H9 (cell line): ENCODE measurements around the gene VWA8. TPM values are rescaled to one million over a fixed set of nuclear protein-coding genes. Genes with fewer than 3 reads are reported as not detected.

Experiments
- DNase-seq: peaks from one replicate; pipeline ENCODE4 v3.0.0-alpha.2; 2017
- H2AFZ ChIP-seq: one replicate; pipeline ENCODE4 v1.6.1; 2013; ENCODE audit warnings: mild to moderate bottlenecking, low read length, control low read depth, moderate library complexity
- H2AK5ac ChIP-seq: 2 replicates; pipeline ENCODE4 v1.6.1; 2013; ENCODE audit warnings: low read length, control low read depth, mixed read lengths; ENCODE audit not compliant: insufficient read length
- H2BK120ac ChIP-seq: one replicate; pipeline ENCODE4 v1.6.1; 2013; ENCODE audit warnings: low read depth, mild to moderate bottlenecking, low read length, control low read depth, inconsistent platforms; ENCODE audit not compliant: poor library complexity, severe bottlenecking
- H2BK12ac ChIP-seq: 2 replicates; pipeline ENCODE4 v1.6.1; 2013; ENCODE audit warnings: low read length, control low read depth, mixed read lengths, low read depth; ENCODE audit not compliant: insufficient read length
- H2BK15ac ChIP-seq: 2 replicates; pipeline ENCODE4 v1.6.1; 2013; ENCODE audit warnings: low read depth, low read length, control low read depth
- H2BK20ac ChIP-seq: one replicate; pipeline ENCODE4 v1.6.1; 2013; ENCODE audit warnings: low read depth, mild to moderate bottlenecking, low read length, control low read depth, inconsistent platforms; ENCODE audit not compliant: poor library complexity, severe bottlenecking
- H2BK5ac ChIP-seq: 2 replicates; pipeline ENCODE4 v1.6.1; 2013; ENCODE audit warnings: low read length, control low read depth, mixed read lengths; ENCODE audit not compliant: insufficient read length
- H3K14ac ChIP-seq: 2 replicates; pipeline ENCODE4 v1.6.1; 2013; ENCODE audit warnings: low read length, control low read depth; ENCODE audit not compliant: insufficient read depth
- H3K18ac ChIP-seq: 2 replicates; pipeline ENCODE4 v1.6.1; 2013; ENCODE audit warnings: low read depth, mild to moderate bottlenecking, mixed read lengths, low read length, control low read depth; ENCODE audit not compliant: insufficient read length
- H3K23ac ChIP-seq: 2 replicates; pipeline ENCODE4 v1.6.1; 2013; ENCODE audit warnings: low read length, control low read depth, mixed read lengths, low read depth; ENCODE audit not compliant: insufficient read length
- H3K23me2 ChIP-seq: 2 replicates; pipeline ENCODE4 v1.6.1; 2013; ENCODE audit warnings: low read depth, mild to moderate bottlenecking, mixed read lengths, low read length, control low read depth; ENCODE audit not compliant: insufficient read length, poor library complexity, severe bottlenecking
- H3K27ac ChIP-seq: 2 replicates; pipeline ENCODE4 v1.5.1; 2013; ENCODE audit warnings: low read length, control low read depth, mixed read lengths, low read depth; ENCODE audit not compliant: insufficient read length
- H3K27me3 ChIP-seq: 2 replicates; pipeline ENCODE4 v1.6.1; 2013; ENCODE audit warnings: low read length, control low read depth, inconsistent platforms; ENCODE audit not compliant: insufficient read depth
- H3K4ac ChIP-seq: 2 replicates; pipeline ENCODE4 v1.6.1; 2013; ENCODE audit warnings: low read depth, mild to moderate bottlenecking, control low read depth, inconsistent platforms, low read length, moderate library complexity
- H3K4me1 ChIP-seq: 2 replicates; pipeline ENCODE4 v1.6.1; 2013; ENCODE audit warnings: low read length, control low read depth, inconsistent platforms; ENCODE audit not compliant: insufficient read depth
- H3K4me2 ChIP-seq: 2 replicates; pipeline ENCODE4 v1.6.1; 2013; ENCODE audit warnings: low read length, control low read depth, mixed read lengths; ENCODE audit not compliant: insufficient read length, insufficient read depth
- H3K56ac ChIP-seq: 2 replicates; pipeline ENCODE4 v1.6.1; 2013; ENCODE audit warnings: low read depth, mild to moderate bottlenecking, mixed read lengths, low read length, control low read depth; ENCODE audit not compliant: insufficient read length
- H3K79me1 ChIP-seq: 2 replicates; pipeline ENCODE4 v1.6.1; 2013; ENCODE audit warnings: low read depth, mild to moderate bottlenecking, moderate library complexity, low read length, control low read depth, inconsistent platforms; ENCODE audit not compliant: insufficient read depth, poor library complexity, severe bottlenecking
- H3K79me2 ChIP-seq: 2 replicates; pipeline ENCODE4 v1.6.1; 2013; ENCODE audit warnings: low read length, control low read depth, inconsistent platforms; ENCODE audit not compliant: insufficient read depth
- H3K9ac ChIP-seq: 2 replicates; pipeline ENCODE4 v1.6.1; 2013; ENCODE audit warnings: low read length, control low read depth, mixed read lengths; ENCODE audit not compliant: insufficient read length; ENCODE audit errors: extremely low read depth
- H3K9me3 ChIP-seq: one replicate; pipeline ENCODE4 v1.6.1; 2013; ENCODE audit warnings: low read depth, low read length, inconsistent platforms; ENCODE audit not compliant: control insufficient read depth
- H3T11ph ChIP-seq: one replicate; pipeline ENCODE4 v1.6.1; 2013; ENCODE audit warnings: mild to moderate bottlenecking, low read length, control low read depth, inconsistent platforms
- H4K20me1 ChIP-seq: one replicate; pipeline ENCODE4 v1.6.1; 2013; ENCODE audit not compliant: control insufficient read depth, insufficient read length, insufficient read depth
- H4K5ac ChIP-seq: 2 replicates; pipeline ENCODE4 v1.6.1; 2013; ENCODE audit warnings: low read depth, mild to moderate bottlenecking, mixed read lengths, low read length, control low read depth; ENCODE audit not compliant: insufficient read length
- H4K8ac ChIP-seq: replicated peaks from 2 replicates; pipeline ENCODE4 v1.6.1; 2013; ENCODE audit warnings: low read length, control low read depth, mixed read lengths, low read depth; ENCODE audit not compliant: insufficient read length
- H4K91ac ChIP-seq: 2 replicates; pipeline ENCODE4 v1.6.1; 2013; ENCODE audit warnings: low read depth, mild to moderate bottlenecking, moderate library complexity, mixed read lengths, low read length, control low read depth; ENCODE audit not compliant: insufficient read length
- H3K27ac Mint-ChIP-seq, 3 experiments: 2 replicates in 2 of 3; 3 replicates in 1 of 3; pipeline ENCODE4 v1.8.0; 2020 to 2021; ENCODE audit warnings: mixed read lengths in 3 of 3, mild to moderate bottlenecking in 1 of 3, moderate library complexity in 1 of 3
- H3K27me3 Mint-ChIP-seq: 2 replicates; pipeline ENCODE4 v1.8.0; 2021; ENCODE audit warnings: low read depth, mild to moderate bottlenecking, moderate library complexity, mixed read lengths
- H3K36me3 Mint-ChIP-seq, 3 experiments: 2 replicates in 2 of 3; 3 replicates in 1 of 3; pipeline ENCODE4 v1.8.0; 2020 to 2021; ENCODE audit warnings: low read depth in 3 of 3, mixed read lengths in 3 of 3; ENCODE audit not compliant: insufficient read depth in 1 of 3
- H3K4me1 Mint-ChIP-seq, 2 experiments: 2 replicates each; pipeline ENCODE4 v1.8.0; 2020; ENCODE audit warnings: mixed read lengths in 2 of 2
- H3K4me3 Mint-ChIP-seq, 2 experiments: 2 replicates in 1 of 2; 3 replicates in 1 of 2; pipeline ENCODE4 v1.8.0; 2020 to 2021; ENCODE audit warnings: mild to moderate bottlenecking in 2 of 2, mixed read lengths in 2 of 2, moderate library complexity in 1 of 2
- H3K9me3 Mint-ChIP-seq, 2 experiments: 2 replicates in 1 of 2; 3 replicates in 1 of 2; pipeline ENCODE4 v1.8.0; 2020; ENCODE audit warnings: mild to moderate bottlenecking in 2 of 2, mixed read lengths in 2 of 2, moderate library complexity in 1 of 2
- total RNA-seq: library from RNA; stranded (reverse); gene quantifications from 2 replicates; pipeline ENCODE4 v1.2.1, GENCODE V29; 2021
- TF ChIP-seq, protein P1 (sequence below): fragments of 200-600 bp; sonication (generic); conservative IDR thresholded peaks from 3 replicates; pipeline ENCODE4 v1.8.0; 2021; ENCODE audit warnings: antibody characterized with exemption, mild to moderate bottlenecking

Gene VWA8
- total RNA-seq, 1 experiment from 2014 or later = 17.4 TPM

DNA sequence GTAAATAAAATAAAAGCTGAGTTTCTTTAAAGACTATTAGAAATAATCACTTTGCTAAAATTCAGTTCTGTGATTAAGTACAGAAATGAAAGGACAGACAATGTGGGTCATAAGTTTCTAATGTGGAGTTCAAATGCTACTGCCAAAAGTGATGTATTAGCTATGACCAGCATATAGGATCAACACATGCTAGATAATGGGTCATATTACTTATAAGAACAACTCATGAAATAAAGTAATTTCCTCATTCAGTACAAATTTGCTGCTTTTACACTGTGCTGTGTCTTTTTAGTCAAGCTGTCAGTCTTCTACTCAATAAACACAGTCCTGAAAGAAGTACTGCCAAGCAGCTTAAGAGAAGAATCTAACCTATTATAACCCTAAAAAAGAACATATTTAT, 135.2 kb downstream of the VWA8 start:
- peaks cover 3% of the 10 kb centered on the region; the same call in 1 of the 2 replicates for H3K4me1 ChIP-seq
- no peaks in the 10 kb centered on the region for H3K79me1 ChIP-seq
- H3K79me2 ChIP-seq = no peaks in the 10 kb centered on the region
- H2BK15ac ChIP-seq = no peak overlapping the region
- no peak overlapping the region for H2AK5ac ChIP-seq
- TF ChIP-seq, protein P1, sequence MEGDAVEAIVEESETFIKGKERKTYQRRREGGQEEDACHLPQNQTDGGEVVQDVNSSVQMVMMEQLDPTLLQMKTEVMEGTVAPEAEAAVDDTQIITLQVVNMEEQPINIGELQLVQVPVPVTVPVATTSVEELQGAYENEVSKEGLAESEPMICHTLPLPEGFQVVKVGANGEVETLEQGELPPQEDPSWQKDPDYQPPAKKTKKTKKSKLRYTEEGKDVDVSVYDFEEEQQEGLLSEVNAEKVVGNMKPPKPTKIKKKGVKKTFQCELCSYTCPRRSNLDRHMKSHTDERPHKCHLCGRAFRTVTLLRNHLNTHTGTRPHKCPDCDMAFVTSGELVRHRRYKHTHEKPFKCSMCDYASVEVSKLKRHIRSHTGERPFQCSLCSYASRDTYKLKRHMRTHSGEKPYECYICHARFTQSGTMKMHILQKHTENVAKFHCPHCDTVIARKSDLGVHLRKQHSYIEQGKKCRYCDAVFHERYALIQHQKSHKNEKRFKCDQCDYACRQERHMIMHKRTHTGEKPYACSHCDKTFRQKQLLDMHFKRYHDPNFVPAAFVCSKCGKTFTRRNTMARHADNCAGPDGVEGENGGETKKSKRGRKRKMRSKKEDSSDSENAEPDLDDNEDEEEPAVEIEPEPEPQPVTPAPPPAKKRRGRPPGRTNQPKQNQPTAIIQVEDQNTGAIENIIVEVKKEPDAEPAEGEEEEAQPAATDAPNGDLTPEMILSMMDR = no peak
- no peak overlapping the region for H4K8ac ChIP-seq
- Mint-ChIP-seq H3K27ac (no peak overlapping the region), H3K4me3 (no peak overlapping the region), H3K4me1 (peaks cover 9 to 10% of the 10 kb centered on the region in 2 experiments), H3K27me3 (no peaks in the 10 kb centered on the region), H3K9me3 (no peaks in the 10 kb centered on the region), H3K36me3 (peaks cover 6 to 8% (median 6%) of the 10 kb centered on the region in 3 experiments; a peak in 5 of 7 replicates)
- no peak overlapping the region for H3T11ph ChIP-seq
- H3K23ac ChIP-seq = no peak overlapping the region
- no peak for DNase-seq
- no peak overlapping the region for H3K9ac ChIP-seq
- no peaks in the 10 kb centered on the region for H4K20me1 ChIP-seq
- H3K23me2 ChIP-seq = no peaks in the 10 kb centered on the region
- H3K14ac ChIP-seq = no peak overlapping the region
- H3K4ac ChIP-seq = no peak overlapping the region
- no peak overlapping the region for H3K56ac ChIP-seq
- no peaks in the 10 kb centered on the region for H3K27me3 ChIP-seq
- H3K9me3 ChIP-seq = no peaks in the 10 kb centered on the region
- H2BK120ac ChIP-seq = no peak overlapping the region
- no peak overlapping the region for H3K4me2 ChIP-seq
- H4K5ac ChIP-seq = no peak overlapping the region
- H3K27ac ChIP-seq = no peak overlapping the region
- H2BK20ac ChIP-seq = no peak overlapping the region
- H3K18ac ChIP-seq = no peak overlapping the region
- H2BK5ac ChIP-seq = no peak overlapping the region
- H2BK12ac ChIP-seq = no peak overlapping the region
- no peak overlapping the region for H2AFZ ChIP-seq
- no peak overlapping the region for H4K91ac ChIP-seq
